OCI-LY3 (cell line): ENCODE results near the gene TRIM6.

Experiments
- EZH2phosphoT487 ChIP-seq: fragments of 200-600 bp; shearing (Covaris generic); IDR thresholded peaks from 2 replicates; pipeline ENCODE4 v1.6.1; 2018; ENCODE audit warnings: antibody characterized with exemption, mixed run types, low read depth
- TF ChIP-seq, protein P1 (sequence below): fragments of 200-600, 300-600 bp; sonication (generic); IDR thresholded peaks from 2 replicates; pipeline ENCODE4 v1.5.1; 2014; ENCODE audit warnings: antibody characterized with exemption, low read length, low read depth

DNA sequence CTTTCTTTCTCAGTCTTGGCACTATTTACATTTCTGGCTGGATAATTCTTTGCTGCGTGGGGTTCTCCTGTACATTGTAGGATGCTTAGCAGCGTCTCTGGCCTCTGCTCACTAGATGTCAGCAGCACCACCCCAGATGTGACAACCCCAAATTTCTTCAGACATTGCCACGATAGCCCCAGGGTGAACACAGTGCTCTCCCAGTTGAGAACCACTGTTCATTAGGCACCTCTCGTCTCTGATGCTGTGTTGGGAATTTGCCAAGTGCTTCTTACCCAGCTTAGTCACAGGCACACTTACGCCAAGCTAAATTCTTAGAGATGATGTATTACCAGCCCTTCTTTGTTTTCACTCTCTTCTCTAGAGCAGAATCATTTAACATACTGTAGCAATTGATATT lies 9.4 kb downstream of the TRIM6 start:
- TF ChIP-seq, protein P1, sequence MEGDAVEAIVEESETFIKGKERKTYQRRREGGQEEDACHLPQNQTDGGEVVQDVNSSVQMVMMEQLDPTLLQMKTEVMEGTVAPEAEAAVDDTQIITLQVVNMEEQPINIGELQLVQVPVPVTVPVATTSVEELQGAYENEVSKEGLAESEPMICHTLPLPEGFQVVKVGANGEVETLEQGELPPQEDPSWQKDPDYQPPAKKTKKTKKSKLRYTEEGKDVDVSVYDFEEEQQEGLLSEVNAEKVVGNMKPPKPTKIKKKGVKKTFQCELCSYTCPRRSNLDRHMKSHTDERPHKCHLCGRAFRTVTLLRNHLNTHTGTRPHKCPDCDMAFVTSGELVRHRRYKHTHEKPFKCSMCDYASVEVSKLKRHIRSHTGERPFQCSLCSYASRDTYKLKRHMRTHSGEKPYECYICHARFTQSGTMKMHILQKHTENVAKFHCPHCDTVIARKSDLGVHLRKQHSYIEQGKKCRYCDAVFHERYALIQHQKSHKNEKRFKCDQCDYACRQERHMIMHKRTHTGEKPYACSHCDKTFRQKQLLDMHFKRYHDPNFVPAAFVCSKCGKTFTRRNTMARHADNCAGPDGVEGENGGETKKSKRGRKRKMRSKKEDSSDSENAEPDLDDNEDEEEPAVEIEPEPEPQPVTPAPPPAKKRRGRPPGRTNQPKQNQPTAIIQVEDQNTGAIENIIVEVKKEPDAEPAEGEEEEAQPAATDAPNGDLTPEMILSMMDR = peak; percentile 48
- TF ChIP-seq EZH2phosphoT487 = no peak
